Right lobe of liver (tissue), 6 donors: Measurements from ENCODE around the gene MYOM1. TPM values are rescaled to one million over a fixed set of nuclear protein-coding genes. Genes with fewer than 3 reads are reported as not detected.
A peak's percentile ranks its signal among the peaks of the same experiment; 100 is the strongest.

ENCODE experiments used
- ATAC-seq, 4 donors: fragments of 200-7000 bp; cut with Tn5 transposase; one replicate each; pipeline ENCODE4 v1.9.1; 2020; ENCODE audit warnings: mild to moderate bottlenecking in 4 of 4, moderate library complexity in 4 of 4
- DNase-seq, 3 donors: peaks; one replicate each; pipeline ENCODE4 v3.0.0-alpha.2; 2020
- H3K27ac ChIP-seq, 3 donors: fragments of 200-600 bp; one replicate each; pipeline ENCODE4 v1.8.0; 2022
- H3K27me3 ChIP-seq, 2 donors: fragments of 200-600 bp; one replicate each; pipeline ENCODE4 v1.8.0; 2022
- H3K36me3 ChIP-seq, 4 donors: fragments of 200-600 bp; sonication (generic) in 1 of 4; one replicate each; pipeline versions ENCODE4 v1.5.1 to v1.8.0; 2017 to 2022; ENCODE audit warnings: control low read depth in 1 of 4
- H3K4me1 ChIP-seq, 4 donors: fragments of 200-600 bp; sonication (generic) in 1 of 4; one replicate each; pipeline versions ENCODE4 v1.5.1 to v1.8.0; 2017 to 2022; ENCODE audit warnings: control low read depth in 1 of 4
- H3K4me3 ChIP-seq, 3 donors: fragments of 200-600 bp; one replicate each; pipeline ENCODE4 v1.8.0; 2022
- H3K9me3 ChIP-seq, 4 donors: fragments of 200-600 bp; sonication (generic) in 1 of 4; one replicate each; pipeline versions ENCODE4 v1.5.1 to v1.8.0; 2017 to 2022; ENCODE audit warnings: control low read depth in 1 of 4
- CTCF ChIP-seq, 4 donors: fragments of 200-600 bp in 3 of 4; fragments of 450-650 bp in 1 of 4; IDR thresholded peaks; one replicate each; pipeline versions ENCODE4 v1.5.1 to v1.8.0; 2016 to 2022; ENCODE audit warnings: antibody characterized with exemption in 4 of 4, mild to moderate bottlenecking in 2 of 4
- POLR2A ChIP-seq: fragments of 450-650 bp; IDR thresholded peaks from one replicate; pipeline ENCODE4 v1.6.1; 2017; ENCODE audit warnings: antibody characterized with exemption, mild to moderate bottlenecking
- WGBS: methylation state at CpG from one replicate; pipeline ENCODE4 v1.1.6; 2018; ENCODE audit warnings: low coverage, low lambda C conversion rate; ENCODE audit not compliant: insufficient coverage; ENCODE audit errors: missing lambda C conversion rate; 5-methylcytosine and 5-hydroxymethylcytosine counted together
- intact Hi-C, 2 donors: fragments of 100-400 bp; cut with DNase I; formaldehyde crosslinking; loops; one replicate each; pipeline versions ENCODE4 v1.11.2 to v1.14.1; 2022
- total RNA-seq, 6 experiments: library from RNA; depleted of rRNA in 2 of 6; stranded (reverse); fragments of >200 nt in 2 of 6; fragmentation: NEBNext Ultra II Directional in 3 of 6; extraction: Animal tissue kit (Norgen Biotek cat#: 25700) in 3 of 6; gene quantifications; one replicate each; pipeline versions ENCODE4 v1.1.0 to v1.2.4, GENCODE V29; 2016 to 2023
- donor health status: DM: no; HTN: yes; CAD: no.
- donor health status: DM: no; HTN: no; CAD: no.
- donor health status: DM: no; HTN: no; CAD: no.
- donor health status: DM: no; HTN: yes; CAD: no.
- donor health status: DM: no; HTN: yes; CAD: no.

MYOM1 gene
- total RNA-seq, 6 experiments from 2014 or later = 3.1 to 64.5 (median 19.1) TPM

- Histone ChIP-seq H3K36me3 (peaks cover 0 to 17% (median 0%) of the 10 kb centered on the region in 4 donors), H3K27me3 (no peaks in the 10 kb centered on the region), H3K9me3 (no peaks in the 10 kb centered on the region), H3K27ac (peak overlapping the region in 2 of 3 donors; percentile 13 to 33), H3K4me3 (no peak overlapping the region), H3K4me1 (peaks cover 0 to 22% (median 4%) of the 10 kb centered on the region in 4 donors)
- intact Hi-C loops = no loop called here
- DNase-seq (peak; percentile 74 to 79 (median 76)), ATAC-seq (peak; percentile 71 to 81 (median 76))
- WGBS = 30% methylated on average over 14 of the region's 16 CpGs
- TF ChIP-seq POLR2A (no peak), CTCF (IDR thresholded peaks at IDR 0.05) (peak; percentile 70 to 79 (median 78))
Measured at GRCh38 chr18:3062798-3063680, 156.7 kb downstream of the MYOM1 start.

GRCh38 chr18:3061581-3062312 is 158.0 kb downstream of the MYOM1 start:
- peaks cover 0 to 22% (median 4%) of the 10 kb centered on the region in 4 donors for H3K4me1 ChIP-seq
- ATAC-seq (no peak), DNase-seq (peak in 1 of 3 donors; percentile 18)
- H3K27ac ChIP-seq = peak overlapping the region; percentile 9 to 66 (median 56)
- TF ChIP-seq POLR2A = no peak
- no peak for TF ChIP-seq CTCF (IDR thresholded peaks at IDR 0.05)
- H3K27me3 ChIP-seq = no peaks in the 10 kb centered on the region
- H3K4me3 ChIP-seq = no peak overlapping the region
- intact Hi-C loops = no loop called here
- 75% methylated on average over 8 of the region's 11 CpGs for WGBS
- no peaks in the 10 kb centered on the region for H3K9me3 ChIP-seq
- peaks cover 0 to 4% (median 0%) of the 10 kb centered on the region in 4 donors for H3K36me3 ChIP-seq

GRCh38 chr18:3060667-3061580 is 158.8 kb downstream of the MYOM1 start:
- no peaks in the 10 kb centered on the region for H3K27me3 ChIP-seq
- peak; percentile 63 to 87 (median 70) for ATAC-seq
- peaks cover 0 to 22% (median 4%) of the 10 kb centered on the region in 4 donors for H3K4me1 ChIP-seq
- intact Hi-C loops = no loop called here
- peak overlapping the region; percentile 30 to 66 (median 56) for H3K27ac ChIP-seq
- 54% methylated on average over 15 of the region's 15 CpGs for WGBS
- H3K36me3 ChIP-seq = no peaks in the 10 kb centered on the region
- no peaks in the 10 kb centered on the region for H3K9me3 ChIP-seq
- no peak for DNase-seq
- TF ChIP-seq CTCF (IDR thresholded peaks at IDR 0.05) = no peak
- TF ChIP-seq POLR2A = no peak
- H3K4me3 ChIP-seq = no peak overlapping the region

GRCh38 chr18:3059272-3059671 is 160.5 kb downstream of the MYOM1 start:
- peak in 1 of 3 donors; percentile 8 for DNase-seq
- Histone ChIP-seq H3K4me1 (peaks cover 0 to 22% (median 4%) of the 10 kb centered on the region in 4 donors), H3K36me3 (no peaks in the 10 kb centered on the region), H3K4me3 (no peak overlapping the region), H3K27me3 (no peaks in the 10 kb centered on the region), H3K9me3 (no peaks in the 10 kb centered on the region), H3K27ac (peak overlapping the region; percentile 10 to 56 (median 30))
- intact Hi-C loops = no loop called here
- peak in 1 of 4 donors; percentile 19 for ATAC-seq
- no peak for TF ChIP-seq POLR2A
- no peak for TF ChIP-seq CTCF (IDR thresholded peaks at IDR 0.05)
- WGBS = 41% methylated on average over 3 of the region's 3 CpGs
